T-helper 1 cell (primary cell): ENCODE results near the gene PATL2.
A peak's percentile ranks its signal among the peaks of the same experiment; 100 is the strongest.
"Not testable (repeated sequence)": the region's sequence is repeated elsewhere in the genome, so short reads cannot be mapped to it uniquely, and the experiment has no call there.

Experiments
- DNase-seq, 5 donors: peaks; one replicate each; pipeline ENCODE4 v3.0.0-alpha.2; 2012 to 2020
- total RNA-seq, 4 donors: gene quantifications; one replicate each; lab custom pipeline; 2026; lab: John Stamatoyannopoulos, UW

The PATL2 gene
- total RNA-seq = 40.1 to 103 (median 94.1) reads per million in 4 donors

GRCh38 chr15:44711096-44711742 is at the start of gene PATL2, which contains the start of gene B2M:
Gene PATL2 (minus strand): TSS chr15:44711323. CDS start chr15:44676490, 34,833 bp downstream.
Gene B2M (plus strand): TSS chr15:44711517. CDS start chr15:44711547, 30 bp downstream.
- DNase-seq = peak; percentile 86 to 97 (median 91)

- no peak for DNase-seq
Observed at GRCh38 chr15:44753345-44753744, 42.2 kb upstream of the PATL2 start.

DNA sequence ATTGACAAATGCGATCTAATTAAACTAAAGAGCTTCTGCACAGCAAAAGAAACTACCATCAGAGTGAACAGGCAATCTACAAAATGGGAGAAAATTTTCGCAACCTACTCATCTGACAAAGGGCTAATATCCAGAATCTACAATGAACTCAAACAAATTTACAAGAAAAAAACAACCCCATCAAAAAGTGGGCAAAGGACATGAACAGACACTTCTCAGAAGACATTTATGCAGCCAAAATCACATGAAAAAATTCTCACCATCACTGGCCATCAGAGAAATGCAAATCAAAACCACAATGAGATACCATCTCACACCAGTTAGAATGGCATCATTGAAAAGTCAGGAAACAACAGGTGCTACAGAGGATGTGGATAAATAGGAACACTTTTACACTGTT is 32.3 kb upstream of the PATL2 start:
- DNase-seq = not testable (repeated sequence)

DNA sequence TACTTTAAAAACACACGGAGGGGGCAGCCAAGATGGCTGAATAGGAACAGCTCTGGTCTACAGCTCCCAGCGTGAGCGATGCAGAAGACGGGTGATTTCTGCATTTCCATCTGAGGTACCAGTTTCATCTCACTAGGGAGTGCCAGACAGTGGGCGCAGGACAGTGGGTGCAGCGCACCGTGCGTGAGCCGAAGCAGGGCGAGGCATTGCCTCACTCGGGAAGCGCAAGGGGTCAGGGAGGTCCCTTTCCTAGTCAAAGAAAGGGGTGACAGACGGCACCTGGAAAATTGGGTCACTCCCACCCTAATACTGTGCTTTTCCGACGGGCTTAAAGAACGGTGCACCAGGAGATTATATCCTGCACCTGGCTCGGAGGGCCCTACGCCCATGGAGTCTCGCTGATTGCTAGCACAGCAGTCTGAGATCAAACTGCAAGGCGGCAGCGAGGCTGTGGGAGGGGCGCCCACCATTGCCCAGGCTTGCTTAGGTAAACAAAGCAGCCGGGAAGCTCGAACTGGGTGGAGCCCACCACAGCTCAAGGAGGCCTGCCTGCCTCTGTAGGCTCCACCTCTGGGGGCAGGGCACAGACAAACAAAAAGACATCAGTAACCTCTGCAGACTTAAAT is 28.2 kb upstream of the PATL2 start:
- DNase-seq = not testable (repeated sequence)

GRCh38 chr15:44738340-44738984 is 27.3 kb upstream of the PATL2 start:
- peak in 1 of 5 donors; percentile 59 for DNase-seq

GRCh38 chr15:44736181-44736765 is 25.1 kb upstream of the PATL2 start, which contains the start of gene TRIM69:
Gene TRIM69 (plus strand): TSS chr15:44736528. CDS start chr15:44736705, 177 bp downstream.
- no peak for DNase-seq

- peak in 1 of 5 donors; percentile 66 for DNase-seq
Observed at GRCh38 chr15:44735482-44736180, 24.5 kb upstream of the PATL2 start.

- no peak for DNase-seq
Observed at GRCh38 chr15:44734839-44735481, 23.8 kb upstream of the PATL2 start.

DNA sequence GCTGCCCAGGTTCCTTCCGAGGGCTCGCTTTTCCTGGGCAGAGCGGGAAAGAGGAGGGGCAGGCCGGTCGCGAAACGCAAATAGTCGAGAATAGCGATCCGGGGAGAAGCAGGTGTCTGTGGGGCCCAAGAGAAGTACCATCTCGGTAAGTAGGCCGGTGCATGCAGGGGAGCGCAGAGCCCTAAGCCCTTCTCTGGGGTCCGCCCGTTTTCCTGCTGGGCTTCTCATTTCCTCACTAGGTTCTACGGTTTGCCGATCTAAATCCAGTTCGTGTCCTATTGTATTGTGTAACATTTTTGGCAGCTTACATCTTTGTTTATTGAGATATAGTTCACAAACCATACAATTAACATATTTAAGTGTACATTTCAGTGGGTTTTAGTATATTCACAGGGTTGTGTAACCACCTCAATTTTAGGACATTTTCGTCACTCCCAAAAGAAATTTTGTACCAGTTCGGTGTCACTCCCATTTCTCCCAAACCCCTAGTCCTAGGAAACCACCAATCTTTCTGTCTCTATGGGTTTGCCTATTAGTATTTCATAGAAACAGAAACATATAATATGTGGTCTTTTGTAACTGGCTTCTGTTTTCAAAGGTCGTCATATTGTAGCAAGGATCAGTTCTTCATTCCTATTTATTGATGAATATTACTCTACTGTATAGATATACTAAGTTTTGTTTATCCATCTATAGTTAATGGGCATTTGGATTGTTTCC is 18.4 kb upstream of the PATL2 start:
- peak in 1 of 5 donors; percentile 69 for DNase-seq

- DNase-seq = peak; percentile 85 to 99 (median 91)
Observed at GRCh38 chr15:44728576-44729407, 17.7 kb upstream of the PATL2 start.

DNA sequence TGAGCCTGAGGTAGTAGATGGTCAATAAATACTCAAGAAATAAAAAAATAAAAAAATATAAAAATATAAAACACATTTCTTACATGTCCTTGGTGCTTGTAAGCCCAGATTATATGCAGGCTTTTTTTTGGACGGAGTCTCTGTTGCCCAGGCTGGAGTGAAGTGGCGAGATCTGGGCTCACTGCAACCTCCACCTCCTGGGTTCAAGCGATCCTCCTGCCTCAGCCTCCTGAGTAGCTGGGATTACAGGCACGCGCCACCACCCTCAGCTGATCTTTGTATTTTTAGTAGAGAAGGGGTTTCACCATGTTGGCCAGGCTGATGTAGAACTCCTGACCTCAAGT is 17.1 kb upstream of the PATL2 start:
- not testable (repeated sequence) for DNase-seq

DNA sequence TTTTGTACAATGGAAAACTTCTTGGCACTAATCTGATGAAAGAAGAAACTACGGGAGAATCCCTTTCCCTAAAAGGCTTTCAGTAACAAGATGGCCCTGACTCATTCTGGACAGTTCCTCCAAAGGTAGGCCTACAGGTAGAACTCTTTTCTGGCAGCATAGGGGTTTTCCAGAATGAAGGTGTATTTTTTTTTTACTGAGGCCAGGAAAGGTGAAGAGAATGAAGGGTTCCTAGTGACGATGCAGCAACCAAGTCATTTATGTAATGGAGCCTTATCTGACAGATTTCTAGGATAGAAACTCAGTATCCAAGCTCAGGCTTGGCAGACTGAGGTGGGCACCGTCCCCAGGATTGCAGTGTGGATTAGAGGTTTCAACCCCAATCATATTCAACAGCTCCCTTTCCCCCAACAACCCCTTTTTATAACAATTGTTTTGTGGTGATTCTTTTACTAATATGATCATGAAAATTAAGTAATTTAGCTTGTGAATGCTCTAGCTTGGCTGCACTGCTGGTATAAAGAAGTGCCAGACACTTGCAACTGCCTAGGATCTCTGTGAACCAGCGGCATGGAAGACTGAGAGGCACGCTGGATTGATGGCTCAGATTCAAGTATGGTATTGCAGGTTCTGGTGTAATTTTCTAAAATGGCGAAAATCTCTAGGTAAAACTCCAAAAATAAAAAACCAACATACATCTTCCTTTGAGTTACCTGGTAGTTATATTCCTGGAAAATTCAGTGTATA is 16.5 kb upstream of the PATL2 start:
- no peak for DNase-seq

GRCh38 chr15:44726568-44727484 is 15.7 kb upstream of the PATL2 start:
- peak; percentile 46 to 97 (median 74) for DNase-seq

DNA sequence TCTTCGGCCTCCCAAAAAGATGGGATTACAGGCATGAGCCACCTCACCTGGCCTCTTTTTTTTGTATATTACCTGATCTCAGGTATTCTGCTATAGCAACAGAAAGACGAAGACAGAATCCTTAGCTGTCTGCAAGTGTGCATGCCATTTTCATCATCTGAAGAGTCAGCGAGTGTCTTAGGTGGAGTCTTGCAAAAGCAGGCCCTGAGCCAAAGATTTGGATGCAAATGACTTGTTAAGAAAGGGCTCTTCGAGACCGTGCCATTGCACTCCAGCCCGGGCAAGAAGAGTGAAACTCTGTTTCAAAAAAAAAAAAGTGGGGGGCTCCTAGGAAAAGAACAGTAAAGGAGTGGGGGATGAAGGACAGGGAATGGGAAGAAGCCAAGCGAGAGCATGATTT is 15.0 kb upstream of the PATL2 start:
- peak in 1 of 5 donors; percentile 64 for DNase-seq

- no peak for DNase-seq
Observed at GRCh38 chr15:44722011-44722410, 10.9 kb upstream of the PATL2 start.

DNA sequence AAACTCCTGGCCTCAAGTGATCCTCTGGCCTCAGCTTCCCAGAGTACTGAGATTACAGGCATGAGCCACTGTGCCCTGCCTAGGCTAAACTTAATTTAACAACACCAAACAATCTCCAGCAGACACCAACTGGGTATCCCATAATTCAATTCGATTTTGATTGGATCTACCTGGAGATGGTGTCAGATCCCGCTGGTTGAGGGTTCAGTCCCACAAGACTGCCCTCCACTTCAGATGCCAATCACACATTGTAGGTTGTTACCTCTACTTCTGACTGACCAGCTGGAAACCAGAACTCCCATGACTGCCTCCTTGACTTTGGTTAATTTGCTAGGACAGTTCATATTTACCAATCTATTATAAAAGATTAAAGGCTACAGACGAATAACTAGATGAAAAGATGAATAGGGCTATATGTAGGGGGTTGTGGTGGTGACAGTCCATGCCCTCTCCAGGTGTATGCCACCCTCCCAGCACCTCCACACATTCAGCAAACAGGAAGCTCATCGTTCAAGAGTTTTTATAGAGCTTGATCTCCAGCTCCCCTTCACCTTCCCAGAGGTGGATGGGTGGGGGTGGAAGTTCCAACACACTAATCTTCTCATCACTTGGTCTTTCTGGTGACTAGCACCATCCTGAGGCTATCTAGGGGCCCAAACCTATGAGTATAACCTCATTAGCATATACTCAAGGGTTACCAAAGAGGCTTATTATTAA is 9.5 kb upstream of the PATL2 start:
- no peak for DNase-seq

- DNase-seq = not testable (repeated sequence)
Observed at GRCh38 chr15:44720000-44720435, 8.9 kb upstream of the PATL2 start.
